DOHH2 (cell line): ENCODE measurements around the gene DNAL4.

Source experiments
- H3F3A ChIP-seq: fragments of 200-600 bp; sonication (generic), shearing (Covaris generic); 2 replicates; pipeline ENCODE4 v1.6.0; 2016; ENCODE audit warnings: antibody characterized with exemption, mild to moderate bottlenecking; ENCODE audit not compliant: control insufficient read depth, insufficient read depth
- H3K27ac ChIP-seq: fragments of 200-600 bp; sonication (generic); 2 replicates; pipeline ENCODE4 v1.5.1; 2014; ENCODE audit warnings: low read depth, mild to moderate bottlenecking, low read length, moderate library complexity
- H3K27me3 ChIP-seq: fragments of 200-600 bp; sonication (generic); 2 replicates; pipeline ENCODE4 v1.6.1; 2014; ENCODE audit warnings: mild to moderate bottlenecking, low read length, mixed read lengths; ENCODE audit not compliant: control insufficient read depth
- H3K36me3 ChIP-seq: fragments of 200-600 bp; sonication (generic); 2 replicates; pipeline ENCODE4 v1.6.1; 2014; ENCODE audit warnings: mild to moderate bottlenecking, low read length, moderate library complexity, mixed read lengths; ENCODE audit not compliant: control insufficient read depth
- H3K4me1 ChIP-seq: fragments of 200-600 bp; sonication (generic); 2 replicates; pipeline ENCODE4 v1.6.1; 2014; ENCODE audit warnings: mild to moderate bottlenecking, low read length, mixed read lengths; ENCODE audit not compliant: control insufficient read depth
- H3K4me2 ChIP-seq: fragments of 200-600 bp; sonication (generic); 2 replicates; pipeline ENCODE4 v1.6.0; 2014; ENCODE audit warnings: mild to moderate bottlenecking, low read length, moderate library complexity
- H3K4me3 ChIP-seq: fragments of 200-600 bp; sonication (generic); 2 replicates; pipeline ENCODE4 v1.5.1; 2014; ENCODE audit warnings: mild to moderate bottlenecking, low read length, mixed read lengths
- H3K79me2 ChIP-seq: fragments of 200-600 bp; sonication (generic); 2 replicates; pipeline ENCODE4 v1.6.1; 2014; ENCODE audit warnings: mild to moderate bottlenecking, low read length, mixed read lengths; ENCODE audit not compliant: control insufficient read depth
- H3K9me2 ChIP-seq: fragments of 200-600 bp; sonication (generic); replicated peaks from 2 replicates; pipeline ENCODE4 v1.6.1; 2014; ENCODE audit warnings: mild to moderate bottlenecking, low read length, mixed read lengths; ENCODE audit not compliant: control insufficient read depth
- H3K9me3 ChIP-seq: fragments of 200-600 bp; sonication (generic); 2 replicates; pipeline ENCODE4 v1.6.1; 2014; ENCODE audit warnings: antibody characterized with exemption, low read length, mixed read lengths; ENCODE audit not compliant: control insufficient read depth, insufficient read depth
- H4K20me1 ChIP-seq: fragments of 200-600 bp; sonication (generic); 2 replicates; pipeline ENCODE4 v1.6.0; 2014; ENCODE audit warnings: low read depth, mild to moderate bottlenecking, antibody characterized with exemption, low read length, moderate library complexity; ENCODE audit not compliant: control insufficient read depth, insufficient read depth
- EZH2phosphoT487 ChIP-seq: fragments of 200-600 bp; sonication (generic); IDR thresholded peaks from 2 replicates; pipeline ENCODE4 v1.6.1; 2017; ENCODE audit warnings: borderline replicate concordance, mild to moderate bottlenecking, antibody characterized with exemption, low read length, moderate library complexity, mixed read lengths
- TF ChIP-seq, protein P1 (sequence below): fragments of 200-600 bp; sonication (generic); IDR thresholded peaks from one replicate; pipeline ENCODE4 v1.5.1; 2014; ENCODE audit warnings: antibody characterized with exemption, mild to moderate bottlenecking, low read depth, low read length; ENCODE audit not compliant: poor library complexity, severe bottlenecking

The DNAL4 gene

DNA sequence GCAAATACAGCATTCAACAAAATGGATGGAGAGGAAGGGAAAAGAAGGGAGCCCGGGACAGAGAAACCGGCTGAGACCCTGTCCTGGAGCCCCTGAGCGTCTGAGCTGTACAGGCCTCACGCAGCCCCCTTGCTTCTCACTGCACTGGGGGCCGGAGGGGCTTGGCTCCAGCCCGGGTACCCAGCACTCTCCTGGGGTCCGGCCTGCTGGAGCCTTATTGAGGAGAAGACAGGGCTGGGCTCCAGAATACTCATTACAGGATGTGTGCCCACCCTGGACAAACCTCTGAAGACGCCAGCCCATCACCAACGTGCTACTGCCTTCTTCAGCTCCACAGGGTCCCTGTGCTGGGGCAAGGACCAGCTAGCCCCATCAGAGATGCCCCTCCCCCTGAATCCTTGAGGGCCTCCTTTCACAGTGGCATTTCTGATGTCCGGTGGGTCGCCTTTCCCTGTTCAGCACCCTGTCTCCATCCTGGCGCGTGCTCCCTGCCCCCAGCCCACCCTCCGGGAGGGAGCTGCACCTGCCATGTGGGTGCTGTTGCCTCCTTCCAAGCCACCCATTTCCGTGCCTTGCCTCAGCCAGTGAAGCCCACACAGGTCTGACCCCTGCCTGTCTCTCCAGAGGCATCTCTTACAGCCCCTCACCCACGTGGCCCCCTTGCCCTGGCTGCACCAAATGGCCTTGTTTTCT, 23.5 kb downstream of the DNAL4 start:
- H3K4me1 ChIP-seq: no peaks in the 10 kb centered on the region
- H3F3A ChIP-seq: no peaks in the 10 kb centered on the region
- H3K27me3 ChIP-seq: no peaks in the 10 kb centered on the region
- H3K9me3 ChIP-seq: no peaks in the 10 kb centered on the region
- H3K4me3 ChIP-seq: no peak overlapping the region
- H3K36me3 ChIP-seq: no peaks in the 10 kb centered on the region
- no peaks in the 10 kb centered on the region for H3K9me2 ChIP-seq
- H4K20me1 ChIP-seq: no peaks in the 10 kb centered on the region
- TF ChIP-seq, protein P1, sequence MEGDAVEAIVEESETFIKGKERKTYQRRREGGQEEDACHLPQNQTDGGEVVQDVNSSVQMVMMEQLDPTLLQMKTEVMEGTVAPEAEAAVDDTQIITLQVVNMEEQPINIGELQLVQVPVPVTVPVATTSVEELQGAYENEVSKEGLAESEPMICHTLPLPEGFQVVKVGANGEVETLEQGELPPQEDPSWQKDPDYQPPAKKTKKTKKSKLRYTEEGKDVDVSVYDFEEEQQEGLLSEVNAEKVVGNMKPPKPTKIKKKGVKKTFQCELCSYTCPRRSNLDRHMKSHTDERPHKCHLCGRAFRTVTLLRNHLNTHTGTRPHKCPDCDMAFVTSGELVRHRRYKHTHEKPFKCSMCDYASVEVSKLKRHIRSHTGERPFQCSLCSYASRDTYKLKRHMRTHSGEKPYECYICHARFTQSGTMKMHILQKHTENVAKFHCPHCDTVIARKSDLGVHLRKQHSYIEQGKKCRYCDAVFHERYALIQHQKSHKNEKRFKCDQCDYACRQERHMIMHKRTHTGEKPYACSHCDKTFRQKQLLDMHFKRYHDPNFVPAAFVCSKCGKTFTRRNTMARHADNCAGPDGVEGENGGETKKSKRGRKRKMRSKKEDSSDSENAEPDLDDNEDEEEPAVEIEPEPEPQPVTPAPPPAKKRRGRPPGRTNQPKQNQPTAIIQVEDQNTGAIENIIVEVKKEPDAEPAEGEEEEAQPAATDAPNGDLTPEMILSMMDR: no peak
- no peak for TF ChIP-seq EZH2phosphoT487
- no peaks in the 10 kb centered on the region for H3K79me2 ChIP-seq
- H3K27ac ChIP-seq: no peak overlapping the region
- no peak overlapping the region for H3K4me2 ChIP-seq

DNA sequence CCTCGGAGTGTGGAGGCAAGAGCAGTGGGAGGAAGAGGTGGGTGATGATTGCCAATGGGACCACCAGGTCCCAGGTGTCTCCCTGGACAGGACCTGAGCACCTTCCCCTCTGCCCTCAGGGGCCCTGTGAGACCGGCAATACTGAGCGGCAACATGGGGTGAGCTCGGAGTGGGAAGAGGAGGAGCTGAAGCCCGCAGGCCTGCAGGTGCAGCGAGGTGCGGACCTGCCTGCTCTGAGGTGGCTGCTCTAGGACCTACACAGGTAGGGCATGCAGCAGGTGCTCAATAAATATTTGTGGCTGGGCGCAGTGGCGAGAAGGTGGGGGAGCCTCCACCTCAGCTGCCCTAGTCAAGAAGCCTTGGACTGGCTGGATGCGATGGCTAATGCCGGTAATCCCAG, 25.9 kb downstream of the DNAL4 start:
- H3K4me3 ChIP-seq: no peak overlapping the region
- H3K27me3 ChIP-seq: no peaks in the 10 kb centered on the region
- no peaks in the 10 kb centered on the region for H3K4me1 ChIP-seq
- H3K36me3 ChIP-seq: no peaks in the 10 kb centered on the region
- no peak overlapping the region for H3K27ac ChIP-seq
- no peaks in the 10 kb centered on the region for H4K20me1 ChIP-seq
- no peak for TF ChIP-seq EZH2phosphoT487
- TF ChIP-seq, protein P1: no peak
- no peaks in the 10 kb centered on the region for H3F3A ChIP-seq
- H3K79me2 ChIP-seq: no peaks in the 10 kb centered on the region
- H3K9me2 ChIP-seq: no peaks in the 10 kb centered on the region
- H3K9me3 ChIP-seq: no peaks in the 10 kb centered on the region
- no peak overlapping the region for H3K4me2 ChIP-seq

DNA sequence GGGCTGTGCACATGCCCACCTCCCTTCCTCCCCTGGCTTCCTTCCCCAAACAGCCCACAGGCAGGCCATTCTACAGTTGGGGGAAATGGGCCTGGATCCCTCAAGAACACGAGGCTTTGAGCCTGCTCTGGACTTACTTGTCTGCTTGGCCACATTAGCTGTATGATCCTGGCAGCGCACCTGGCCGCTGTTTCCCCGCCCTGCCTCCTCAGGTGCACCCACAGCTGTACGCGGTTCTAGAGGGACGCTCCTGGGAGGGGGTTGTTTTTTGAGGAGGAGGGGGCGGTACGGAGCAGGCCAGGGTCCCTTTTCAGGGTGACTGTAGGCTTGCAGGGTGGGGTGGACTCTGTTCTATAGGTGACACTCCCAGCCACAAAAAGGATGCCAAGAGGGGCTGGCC, 26.6 kb downstream of the DNAL4 start:
- H3K36me3 ChIP-seq: no peaks in the 10 kb centered on the region

More for the DNA sequence above, 26.6 kb downstream of the DNAL4 start:
- no peaks in the 10 kb centered on the region for H3K27me3 ChIP-seq
- no peaks in the 10 kb centered on the region for H3K9me3 ChIP-seq
- H3K79me2 ChIP-seq: no peaks in the 10 kb centered on the region
- no peaks in the 10 kb centered on the region for H3K9me2 ChIP-seq
- H3F3A ChIP-seq: no peaks in the 10 kb centered on the region
- H3K4me2 ChIP-seq: no peak overlapping the region
- H3K4me1 ChIP-seq: no peaks in the 10 kb centered on the region
- TF ChIP-seq, protein P1: no peak
- no peak for TF ChIP-seq EZH2phosphoT487
- H3K27ac ChIP-seq: no peak overlapping the region
- no peak overlapping the region for H3K4me3 ChIP-seq
- H4K20me1 ChIP-seq: no peaks in the 10 kb centered on the region
